Right lobe of liver (tissue), 4 donors: ENCODE measurements around the gene CTTN.

Source experiments
- CTCF ChIP-seq, 4 donors: fragments of 200-600 bp in 3 of 4; fragments of 450-650 bp in 1 of 4; IDR thresholded peaks; one replicate each; pipeline versions ENCODE4 v1.5.1 to v1.8.0; 2016 to 2022; ENCODE audit warnings: antibody characterized with exemption in 4 of 4, mild to moderate bottlenecking in 2 of 4
- POLR2A ChIP-seq: fragments of 450-650 bp; IDR thresholded peaks from one replicate; pipeline ENCODE4 v1.6.1; 2017; ENCODE audit warnings: antibody characterized with exemption, mild to moderate bottlenecking
- donor health status: DM: no; HTN: no; CAD: no.
- donor health status: DM: no; HTN: no; CAD: no.
- donor health status: DM: no; HTN: yes; CAD: no.

DNA sequence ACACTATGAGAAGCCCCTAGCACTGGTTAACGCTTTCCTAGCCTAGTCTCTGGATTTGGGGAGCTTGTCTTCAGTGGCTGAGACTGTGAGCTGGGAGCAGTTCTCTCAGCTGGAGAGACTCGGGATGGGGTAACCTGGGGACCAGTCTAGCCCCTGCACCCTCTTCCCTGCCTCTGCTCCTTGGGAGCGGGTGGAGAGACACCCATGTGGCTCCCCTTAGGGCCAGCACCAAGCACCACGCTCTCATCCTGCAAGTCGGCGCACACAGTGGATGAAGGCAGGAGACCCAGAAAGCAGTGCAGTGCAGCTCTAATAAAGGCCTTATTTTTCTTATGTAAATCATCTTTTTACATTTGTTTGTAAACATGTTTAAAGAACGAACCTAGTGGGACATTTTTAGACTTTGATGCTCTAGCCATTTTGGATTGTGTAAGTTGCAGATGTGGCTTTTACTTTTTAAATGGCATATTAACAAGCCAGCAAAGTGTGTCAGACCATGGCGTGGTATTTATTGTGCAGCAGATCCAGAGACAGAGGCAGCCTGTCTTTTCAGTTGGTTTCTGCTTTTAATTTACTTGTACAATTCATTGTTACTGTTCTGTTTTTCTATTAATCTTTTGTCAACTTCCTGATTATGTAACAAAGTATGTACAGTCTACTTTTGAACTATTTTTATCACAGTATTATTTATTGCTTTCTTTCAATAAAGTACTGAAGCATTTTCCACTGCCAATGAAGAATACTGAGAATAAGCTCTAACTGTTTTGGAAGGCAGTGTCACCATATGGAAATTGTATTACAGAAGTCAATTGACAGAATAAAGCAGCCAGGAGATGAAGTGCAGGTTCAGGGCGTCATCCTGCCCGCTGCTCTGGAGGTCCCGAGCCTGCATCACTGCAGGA, 14.4 kb upstream of the CTTN start:
- TF ChIP-seq CTCF (IDR thresholded peaks at IDR 0.05) = no peak
- TF ChIP-seq POLR2A = no peak
